Lung (tissue), 12 donors: ENCODE data around the gene CATSPER3. TPM values are rescaled to one million over a fixed set of nuclear protein-coding genes. Genes with fewer than 3 reads are reported as not detected.

Source experiments
- ATAC-seq: fragments of 200-7000 bp; cut with Tn5 transposase; one replicate; pipeline ENCODE4 v1.9.1; 2020; ENCODE audit warnings: moderate number of reproducible peaks; ENCODE audit not compliant: insufficient read depth, low FRiP score
- DNase-seq, 3 donors: peaks; one replicate each; pipeline ENCODE4 v3.0.0-alpha.2; 2013 to 2017
- H3K27ac ChIP-seq, 2 donors: one replicate each; pipeline ENCODE4 v1.5.1; 2013; ENCODE audit warnings: mild to moderate bottlenecking in 2 of 2, moderate library complexity in 2 of 2, control low read depth in 1 of 2, inconsistent platforms in 1 of 2, low read depth in 1 of 2, low read length in 1 of 2
- H3K27me3 ChIP-seq, 3 donors: one replicate each; pipeline ENCODE4 v1.5.1; 2013; ENCODE audit warnings: low read length in 2 of 3; ENCODE audit not compliant: control insufficient read depth in 3 of 3, insufficient read depth in 3 of 3
- H3K36me3 ChIP-seq, 4 donors: one replicate each; pipeline ENCODE4 v1.5.1; 2013; ENCODE audit warnings: low read length in 4 of 4, mild to moderate bottlenecking in 1 of 4, moderate library complexity in 1 of 4; ENCODE audit not compliant: control insufficient read depth in 4 of 4, insufficient read depth in 4 of 4
- H3K4me1 ChIP-seq, 5 donors: one replicate each; pipeline ENCODE4 v1.5.1; 2013; ENCODE audit warnings: low read length in 5 of 5, mild to moderate bottlenecking in 2 of 5, moderate library complexity in 1 of 5; ENCODE audit not compliant: control insufficient read depth in 5 of 5, insufficient read depth in 5 of 5
- H3K4me3 ChIP-seq: one replicate; pipeline ENCODE4 v1.5.1; 2013; ENCODE audit warnings: mild to moderate bottlenecking, control low read depth, moderate library complexity
- H3K9ac ChIP-seq, 2 donors: one replicate each; pipeline ENCODE4 v1.5.1; 2013; ENCODE audit warnings: low read length in 2 of 2, control low read depth in 1 of 2; ENCODE audit not compliant: insufficient read depth in 1 of 2
- H3K9me3 ChIP-seq, 4 donors: one replicate each; pipeline ENCODE4 v1.5.1; 2013; ENCODE audit warnings: low read length in 3 of 4, mild to moderate bottlenecking in 1 of 4, moderate library complexity in 1 of 4; ENCODE audit not compliant: control insufficient read depth in 4 of 4, insufficient read depth in 3 of 4
- WGBS, 2 donors: extraction: QIAGEN DNeasy Blood & Tissue Kit; methylation state at CpG; one replicate each; pipeline ENCODE4 v1.1.7; 2013; 5-methylcytosine and 5-hydroxymethylcytosine counted together
- polyA plus RNA-seq, 2 donors: library from polyadenylated mRNA; stranded (reverse); fragments of 200-250 nt; gene quantifications; one replicate each; pipeline ENCODE4 v1.2.1, GENCODE V29; 2013
- total RNA-seq, 2 donors: library from RNA; depleted of rRNA in 1 of 2; stranded (reverse); fragments of >200 nt in 1 of 2; gene quantifications; one replicate each; pipeline ENCODE4 v1.2.1, GENCODE V29; 2014 to 2021
- TF ChIP-seq, protein P1 (sequence below): IDR thresholded peaks from 2 replicates; pipeline ENCODE4 v1.5.1; 2012; ENCODE audit warnings: mild to moderate bottlenecking; ENCODE audit errors: control extremely low read depth, extremely low read depth
- donor health status: control.
- donor health status: control.
- donor health status: Bipolar disorder and iron deficiency.
- donor health status: healthy.
- donor health status: DM: yes; HTN: yes; CAD: no.

The CATSPER3 gene
- total and polyA plus RNA-seq, 4 donors = 0.38 to 0.61 (median 0.49) TPM

DNA sequence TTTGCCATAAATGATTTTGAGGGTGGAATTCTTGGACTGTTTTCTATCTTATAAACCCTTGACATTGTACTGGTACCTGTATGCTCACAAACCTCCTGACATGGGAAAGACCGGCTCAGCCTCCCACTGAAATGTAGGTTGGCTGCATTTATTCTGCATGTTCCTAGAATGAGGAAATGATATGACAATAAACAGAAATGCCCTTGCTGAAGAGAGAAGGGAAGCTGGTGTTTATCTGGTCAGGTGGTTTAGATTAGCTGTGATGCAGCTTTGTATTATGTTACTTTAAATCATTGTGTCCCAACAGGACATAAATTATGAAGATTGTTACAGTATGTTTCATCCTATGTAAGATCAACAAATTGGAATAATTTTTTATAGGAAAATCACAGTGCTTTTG lies 23.1 kb upstream of the CATSPER3 start:
- H3K4me1 ChIP-seq = peaks cover 0 to 6% (median 0%) of the 10 kb centered on the region in 5 donors
- H3K27me3 ChIP-seq = no peaks in the 10 kb centered on the region
- no peaks in the 10 kb centered on the region for H3K9me3 ChIP-seq
- no peaks in the 10 kb centered on the region for H3K36me3 ChIP-seq
- H3K4me3 ChIP-seq = no peak overlapping the region
- H3K9ac ChIP-seq = no peak overlapping the region
- WGBS, 2 donors = 62 to 63% methylated on average over 1 of the region's 1 CpG
- TF ChIP-seq, protein P1, sequence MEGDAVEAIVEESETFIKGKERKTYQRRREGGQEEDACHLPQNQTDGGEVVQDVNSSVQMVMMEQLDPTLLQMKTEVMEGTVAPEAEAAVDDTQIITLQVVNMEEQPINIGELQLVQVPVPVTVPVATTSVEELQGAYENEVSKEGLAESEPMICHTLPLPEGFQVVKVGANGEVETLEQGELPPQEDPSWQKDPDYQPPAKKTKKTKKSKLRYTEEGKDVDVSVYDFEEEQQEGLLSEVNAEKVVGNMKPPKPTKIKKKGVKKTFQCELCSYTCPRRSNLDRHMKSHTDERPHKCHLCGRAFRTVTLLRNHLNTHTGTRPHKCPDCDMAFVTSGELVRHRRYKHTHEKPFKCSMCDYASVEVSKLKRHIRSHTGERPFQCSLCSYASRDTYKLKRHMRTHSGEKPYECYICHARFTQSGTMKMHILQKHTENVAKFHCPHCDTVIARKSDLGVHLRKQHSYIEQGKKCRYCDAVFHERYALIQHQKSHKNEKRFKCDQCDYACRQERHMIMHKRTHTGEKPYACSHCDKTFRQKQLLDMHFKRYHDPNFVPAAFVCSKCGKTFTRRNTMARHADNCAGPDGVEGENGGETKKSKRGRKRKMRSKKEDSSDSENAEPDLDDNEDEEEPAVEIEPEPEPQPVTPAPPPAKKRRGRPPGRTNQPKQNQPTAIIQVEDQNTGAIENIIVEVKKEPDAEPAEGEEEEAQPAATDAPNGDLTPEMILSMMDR = no peak
- ATAC-seq = no peak
- H3K27ac ChIP-seq = no peak overlapping the region
- DNase-seq = no peak

DNA sequence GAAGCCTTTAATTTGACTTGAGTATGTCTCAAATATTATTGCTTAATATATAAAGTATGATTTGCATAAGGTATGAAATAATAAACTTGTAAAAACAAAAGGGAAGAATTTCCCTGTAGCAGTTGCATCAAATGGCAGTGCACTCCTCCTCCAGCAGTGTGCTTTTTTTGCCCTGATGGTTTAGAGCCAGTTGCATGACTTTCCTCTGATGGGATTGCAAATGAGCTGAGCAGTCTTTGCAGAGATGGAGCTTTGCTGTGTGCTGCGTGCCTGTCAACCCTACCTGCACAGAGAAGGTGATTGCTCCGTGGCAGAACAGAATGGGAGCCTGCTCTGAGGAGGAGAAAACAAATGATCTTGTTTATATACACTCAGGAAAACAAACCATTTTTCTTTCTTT lies 22.7 kb upstream of the CATSPER3 start:
- TF ChIP-seq, protein P1 = no peak
- WGBS, 2 donors = 79 to 93% methylated on average over 2 of the region's 2 CpGs
- no peak overlapping the region for H3K4me3 ChIP-seq
- H3K36me3 ChIP-seq = no peaks in the 10 kb centered on the region
- no peak overlapping the region for H3K9ac ChIP-seq
- no peaks in the 10 kb centered on the region for H3K9me3 ChIP-seq
- H3K27ac ChIP-seq = no peak overlapping the region
- DNase-seq (no peak), ATAC-seq (no peak)
- no peaks in the 10 kb centered on the region for H3K27me3 ChIP-seq
- peaks cover 0 to 6% (median 0%) of the 10 kb centered on the region in 5 donors for H3K4me1 ChIP-seq

DNA sequence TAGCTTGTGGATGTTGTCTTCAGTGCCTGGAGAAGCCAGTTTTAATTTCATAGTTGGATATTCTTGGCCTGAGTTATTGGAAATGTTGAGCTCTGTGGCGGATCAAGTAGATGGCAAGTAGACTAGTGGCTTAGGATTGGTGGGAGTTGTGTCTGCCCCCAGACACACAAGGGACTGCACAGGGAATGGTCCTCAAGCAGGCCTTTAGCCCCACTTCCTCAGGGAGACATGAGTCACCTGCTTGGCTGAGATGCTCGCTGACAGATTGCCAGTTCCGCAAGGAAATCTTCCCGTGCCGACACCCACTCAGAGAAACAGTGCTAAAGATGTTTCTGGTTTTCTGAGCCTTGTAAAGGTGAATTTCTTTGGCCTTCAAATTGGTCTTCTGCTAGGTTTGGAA lies 18.8 kb upstream of the CATSPER3 start:
- Histone ChIP-seq H3K4me3 (no peak overlapping the region), H3K36me3 (no peaks in the 10 kb centered on the region), H3K27ac (no peak overlapping the region), H3K4me1 (peaks cover 0 to 6% (median 0%) of the 10 kb centered on the region in 5 donors), H3K27me3 (no peaks in the 10 kb centered on the region), H3K9me3 (no peaks in the 10 kb centered on the region), H3K9ac (no peak overlapping the region)
- DNase-seq (no peak), ATAC-seq (no peak)
- 84 to 96% methylated on average over 5 of the region's 5 CpGs for WGBS, 2 donors
- TF ChIP-seq, protein P1 = no peak

DNA sequence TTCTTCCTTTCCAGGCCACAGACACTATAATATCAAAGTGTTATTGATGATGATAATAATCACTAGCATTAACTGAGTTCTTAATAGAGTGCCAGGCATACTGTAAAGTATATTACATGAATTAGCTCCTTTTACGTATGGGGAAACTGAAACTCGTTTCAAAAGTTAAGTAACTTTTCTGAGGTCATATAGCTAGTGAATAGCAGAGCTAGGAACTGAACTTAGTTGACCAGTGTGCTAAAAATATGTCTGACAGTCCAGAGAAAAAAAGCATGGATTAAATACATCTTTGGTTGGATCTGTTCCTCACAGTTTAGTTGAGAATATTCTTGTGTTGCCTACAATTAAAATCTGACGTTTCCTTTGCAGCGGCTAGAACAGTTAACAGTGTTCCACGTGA lies 18.4 kb upstream of the CATSPER3 start:
- no peaks in the 10 kb centered on the region for H3K36me3 ChIP-seq
- no peak for DNase-seq
- no peak for ATAC-seq
- no peaks in the 10 kb centered on the region for H3K27me3 ChIP-seq
- peaks cover 0 to 1% (median 0%) of the 10 kb centered on the region in 4 donors for H3K9me3 ChIP-seq
- peaks cover 0 to 6% (median 0%) of the 10 kb centered on the region in 5 donors for H3K4me1 ChIP-seq
- no peak overlapping the region for H3K4me3 ChIP-seq
- H3K9ac ChIP-seq = no peak overlapping the region
- 77 to 88% methylated on average over 5 of the region's 5 CpGs for WGBS, 2 donors
- no peak overlapping the region for H3K27ac ChIP-seq
- TF ChIP-seq, protein P1 = no peak
